Stimulated activated CD8-positive, alpha-beta memory T cell treated with anti-CD3 and anti-CD28 coated beads, Interleukin-2, amount 100 ng/mL, for 1 hour (primary cell): ENCODE measurements around the gene ELFN2.
"Not testable (repeated sequence)": the region's sequence is repeated elsewhere in the genome, so short reads cannot be mapped to it uniquely, and the experiment has no call there.

ENCODE experiments used
- DNase-seq, 2 donors: peaks; one replicate each; pipeline ENCODE4 v3.0.0-alpha.2; 2020; ENCODE audit warnings: low read depth in 2 of 2

ELFN2 gene, protein sequence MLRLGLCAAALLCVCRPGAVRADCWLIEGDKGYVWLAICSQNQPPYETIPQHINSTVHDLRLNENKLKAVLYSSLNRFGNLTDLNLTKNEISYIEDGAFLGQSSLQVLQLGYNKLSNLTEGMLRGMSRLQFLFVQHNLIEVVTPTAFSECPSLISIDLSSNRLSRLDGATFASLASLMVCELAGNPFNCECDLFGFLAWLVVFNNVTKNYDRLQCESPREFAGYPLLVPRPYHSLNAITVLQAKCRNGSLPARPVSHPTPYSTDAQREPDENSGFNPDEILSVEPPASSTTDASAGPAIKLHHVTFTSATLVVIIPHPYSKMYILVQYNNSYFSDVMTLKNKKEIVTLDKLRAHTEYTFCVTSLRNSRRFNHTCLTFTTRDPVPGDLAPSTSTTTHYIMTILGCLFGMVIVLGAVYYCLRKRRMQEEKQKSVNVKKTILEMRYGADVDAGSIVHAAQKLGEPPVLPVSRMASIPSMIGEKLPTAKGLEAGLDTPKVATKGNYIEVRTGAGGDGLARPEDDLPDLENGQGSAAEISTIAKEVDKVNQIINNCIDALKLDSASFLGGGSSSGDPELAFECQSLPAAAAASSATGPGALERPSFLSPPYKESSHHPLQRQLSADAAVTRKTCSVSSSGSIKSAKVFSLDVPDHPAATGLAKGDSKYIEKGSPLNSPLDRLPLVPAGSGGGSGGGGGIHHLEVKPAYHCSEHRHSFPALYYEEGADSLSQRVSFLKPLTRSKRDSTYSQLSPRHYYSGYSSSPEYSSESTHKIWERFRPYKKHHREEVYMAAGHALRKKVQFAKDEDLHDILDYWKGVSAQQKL

DNA sequence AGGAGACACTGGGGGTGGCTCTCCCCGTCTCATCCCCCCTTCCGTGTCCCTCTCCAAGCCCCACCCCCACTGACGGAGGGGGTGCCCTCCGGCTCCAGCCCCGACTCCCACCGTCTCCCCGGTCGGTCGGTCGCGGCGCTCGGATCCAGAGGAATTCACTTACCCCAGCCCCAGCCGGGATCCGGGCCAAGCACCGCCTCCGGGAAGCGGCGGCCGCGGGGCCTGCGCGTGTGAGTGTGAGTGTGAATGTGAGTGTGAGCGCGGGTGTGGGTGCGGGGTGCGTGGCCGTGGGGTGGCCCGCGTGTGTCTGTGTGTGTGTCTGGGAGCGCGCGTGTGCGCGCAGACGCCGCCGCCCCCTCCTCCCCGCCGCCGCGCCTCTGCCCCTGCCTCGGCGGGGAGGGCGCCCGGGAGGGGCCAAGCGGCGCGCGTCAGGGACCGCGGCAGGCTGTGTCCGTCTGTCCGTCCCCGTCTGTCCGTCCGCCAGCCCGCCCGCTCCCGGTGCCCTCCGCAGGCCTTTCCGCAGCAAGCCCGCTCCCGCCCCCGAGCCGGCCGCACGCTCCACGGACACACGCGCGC is at the start of gene ELFN2:
ELFN2 (minus strand) TSS at position 345 of the 576 bp plus-strand sequence. CDS start 51,945 bp downstream, outside the sequence.
- DNase-seq = no peak

DNA sequence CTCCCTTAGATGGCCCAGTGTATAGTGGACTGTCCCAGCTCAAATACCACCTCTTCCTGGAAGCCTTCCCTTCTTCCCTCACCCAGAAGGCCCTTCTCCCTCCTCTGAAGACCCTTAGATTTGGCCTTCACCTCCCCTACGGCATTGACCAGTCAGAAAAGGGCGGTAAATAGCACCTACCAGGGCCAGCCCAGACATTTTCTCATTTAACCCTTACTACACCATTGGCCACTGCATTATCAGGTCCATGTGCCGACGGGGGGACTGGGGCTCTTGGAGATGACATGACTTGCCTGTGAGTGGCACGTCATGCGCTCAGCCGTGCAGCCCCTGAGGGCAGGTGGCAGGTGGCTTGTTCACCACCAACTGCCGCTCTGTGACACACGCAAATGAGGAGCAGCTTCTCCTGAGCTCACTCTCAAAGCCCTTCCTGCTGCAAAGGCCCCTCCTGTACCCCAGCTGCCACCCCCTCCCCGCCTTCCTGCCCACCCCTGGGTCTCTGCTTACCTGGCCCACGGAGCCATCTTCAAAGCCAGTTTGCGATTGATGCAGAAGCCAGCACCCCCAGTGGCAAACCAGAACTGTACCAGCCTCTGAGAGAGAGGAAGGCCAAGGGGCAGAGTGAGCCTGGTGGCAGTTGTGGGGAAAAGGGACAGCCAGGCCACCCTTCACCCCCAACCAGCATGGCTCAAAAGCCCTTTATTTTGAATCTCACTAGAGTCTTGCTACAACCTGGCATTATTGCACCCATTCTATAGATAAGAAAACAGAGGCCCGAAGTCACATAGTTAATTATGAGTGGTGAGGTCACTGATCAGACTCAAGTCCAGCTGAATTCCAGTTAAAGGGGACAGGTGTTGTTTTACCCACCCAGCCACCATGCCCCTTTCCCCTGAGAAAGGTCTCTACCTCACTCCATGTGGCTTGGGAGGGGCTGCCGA is 49.4 kb upstream of the ELFN2 start:
- DNase-seq = no peak

DNA sequence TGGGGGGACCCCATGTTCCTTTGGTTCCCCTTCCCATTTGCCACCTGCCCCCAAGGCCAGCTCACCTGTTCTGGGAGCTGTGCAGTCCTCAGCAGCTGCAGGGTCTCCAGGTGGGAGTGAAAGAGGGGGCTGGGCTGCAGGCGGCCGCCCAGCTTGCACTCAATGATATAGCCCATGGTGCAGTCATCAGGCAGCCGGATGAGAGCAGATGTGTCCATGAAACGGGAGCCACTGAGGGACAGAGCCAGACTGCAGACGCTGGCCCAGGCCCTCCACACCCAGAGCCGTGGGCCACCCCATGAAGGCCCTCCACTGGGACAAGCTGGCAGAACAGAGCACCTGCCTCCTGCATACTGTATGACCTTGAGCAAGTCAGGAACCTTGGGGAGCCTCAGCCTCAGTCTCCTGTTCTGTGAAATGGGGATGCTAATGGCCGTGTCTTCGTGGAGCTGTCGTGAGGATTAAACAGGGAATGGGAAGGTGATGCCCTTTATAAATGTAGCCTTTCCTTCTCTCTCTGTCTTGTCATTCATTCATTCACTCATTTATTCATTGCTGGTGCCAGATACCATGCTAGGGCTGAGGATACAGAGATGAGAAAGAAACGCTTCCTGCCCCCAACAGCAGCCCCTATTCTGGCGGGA is 47.3 kb upstream of the ELFN2 start:
- DNase-seq = no peak

DNA sequence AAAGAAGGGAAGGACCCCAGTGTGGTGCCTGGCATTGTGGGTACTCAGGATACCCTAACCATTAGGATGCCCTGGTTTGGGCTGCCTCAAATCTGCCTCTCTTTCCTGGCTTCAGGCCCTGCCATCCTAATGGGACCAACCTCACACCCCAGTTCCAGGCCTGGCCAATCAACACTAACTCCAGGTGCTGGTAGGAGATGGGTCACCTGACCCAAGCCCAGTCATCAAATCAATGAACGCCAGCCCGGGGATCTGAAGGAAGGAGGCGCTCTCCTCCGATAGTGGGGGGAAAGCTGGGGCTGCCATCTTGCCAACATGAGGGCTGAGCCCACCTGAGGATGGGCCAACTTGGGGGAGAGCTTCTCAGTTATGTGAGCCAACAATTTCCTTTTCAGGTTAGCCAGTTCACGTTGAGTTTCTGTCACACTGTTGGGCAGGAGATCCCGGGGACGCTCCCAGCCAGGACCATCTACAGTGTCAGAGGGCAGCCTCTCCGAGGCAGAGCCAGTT is 46.2 kb upstream of the ELFN2 start:
- DNase-seq = no peak

DNA sequence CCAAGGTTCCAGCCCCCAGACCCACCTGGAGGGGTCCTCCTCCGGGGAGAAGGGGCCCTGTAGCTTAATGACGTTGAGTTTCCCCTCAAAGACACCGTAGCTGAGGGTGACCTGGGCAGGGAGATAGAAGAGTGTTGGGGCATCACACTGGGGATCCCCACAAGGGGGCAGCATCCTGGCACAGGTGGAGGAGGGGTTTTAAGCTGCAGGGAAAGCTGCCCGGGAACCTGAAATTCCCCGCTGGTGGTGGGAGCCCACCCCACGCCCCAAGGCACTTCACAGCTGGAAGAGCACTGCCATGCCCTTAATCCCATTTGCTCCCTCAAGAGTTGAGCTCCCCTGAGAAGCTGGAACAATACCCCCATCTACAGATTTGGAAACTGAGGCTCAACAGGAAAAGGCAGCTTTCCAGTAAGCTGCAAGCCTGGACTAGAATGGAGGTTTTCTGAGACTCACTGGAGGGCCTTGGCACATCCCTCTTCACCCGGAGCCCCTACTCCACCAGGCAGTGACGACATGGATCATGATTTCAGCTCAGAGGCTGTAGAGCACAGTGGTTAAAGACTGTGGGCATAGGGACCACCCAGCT is 45.2 kb upstream of the ELFN2 start:
- no peak for DNase-seq

DNA sequence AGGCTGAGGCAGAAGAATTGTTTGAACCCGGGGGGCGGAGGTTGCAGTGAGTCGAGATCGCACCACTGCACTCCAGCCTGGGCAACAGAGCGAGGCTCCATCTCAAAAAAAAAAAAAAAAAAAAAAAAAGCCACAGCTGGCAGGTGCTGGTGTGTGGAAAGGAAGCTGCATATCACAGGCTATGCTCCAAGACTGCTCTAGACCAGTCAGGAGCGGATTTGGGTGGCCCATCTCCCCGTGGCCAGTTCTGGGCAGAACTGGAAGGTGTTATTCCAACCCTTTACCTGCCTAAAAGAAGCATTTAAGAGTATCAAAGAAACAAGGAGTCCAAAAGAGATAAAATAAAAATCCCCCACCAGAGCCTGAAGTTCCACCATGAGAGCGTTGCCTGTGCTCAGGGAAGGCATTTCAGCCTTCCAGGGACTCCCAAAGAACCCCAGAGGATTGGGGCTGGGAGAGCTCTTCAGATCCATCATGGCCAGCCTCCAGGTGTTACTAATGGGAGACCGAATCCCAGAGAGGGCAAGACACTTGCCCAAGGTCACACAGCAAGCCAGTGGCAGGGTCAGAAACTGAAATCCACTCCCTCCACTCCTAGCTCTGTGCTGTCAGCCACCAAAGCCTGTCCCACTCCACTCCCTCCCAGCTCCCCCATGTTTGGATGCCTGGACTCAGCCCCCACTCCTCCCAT is 44.6 kb upstream of the ELFN2 start:
- DNase-seq = no peak

DNA sequence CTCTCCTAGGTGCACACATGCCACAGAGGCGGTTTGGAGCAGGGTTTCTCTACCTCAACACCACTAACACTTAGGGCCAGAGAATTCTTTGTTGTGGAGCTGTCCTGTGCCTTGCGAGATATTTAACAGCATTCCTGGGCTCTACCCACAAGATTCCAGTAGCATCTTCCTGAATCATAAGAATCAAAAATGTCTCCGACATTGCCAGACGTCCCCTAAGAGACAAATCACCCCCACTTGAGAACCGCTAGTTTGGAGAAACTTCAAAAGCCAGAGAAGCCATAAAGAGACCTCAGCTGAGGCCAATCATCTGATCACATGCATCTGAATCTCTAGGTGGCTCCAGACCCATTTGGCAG is 42.8 kb upstream of the ELFN2 start:
- no peak for DNase-seq

DNA sequence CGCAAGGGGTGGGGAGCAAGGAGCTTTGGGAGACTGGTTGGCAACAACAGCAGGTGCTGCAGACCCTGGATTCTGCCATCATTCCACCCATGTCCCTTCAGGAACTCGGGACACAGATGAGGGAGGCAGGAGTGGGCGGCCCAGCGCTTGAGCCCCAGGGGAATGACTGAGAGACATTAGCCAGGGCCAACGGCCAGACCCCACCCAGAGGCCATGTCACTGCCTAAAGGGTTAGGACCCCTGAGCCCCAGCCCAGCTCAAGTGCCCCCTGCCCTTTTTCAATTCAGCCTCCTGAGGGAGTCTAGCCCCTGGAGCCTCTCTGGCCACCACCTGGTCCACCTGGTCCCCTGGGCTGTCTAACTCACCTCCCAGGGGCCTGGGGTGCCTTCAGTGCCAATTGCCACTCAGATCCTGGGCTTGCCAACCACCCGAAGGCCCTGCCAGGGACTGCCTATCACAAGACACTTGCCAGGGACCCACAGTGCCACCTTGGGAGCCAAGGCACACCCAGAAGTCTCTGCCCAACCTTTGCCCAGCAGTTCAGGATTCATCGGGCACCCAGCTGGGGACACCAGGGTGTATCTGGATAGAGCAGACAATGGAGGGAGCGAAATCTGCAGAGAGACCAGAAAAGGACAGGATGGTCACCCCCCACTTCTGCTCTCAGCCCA is 42.3 kb upstream of the ELFN2 start:
- no peak for DNase-seq

DNA sequence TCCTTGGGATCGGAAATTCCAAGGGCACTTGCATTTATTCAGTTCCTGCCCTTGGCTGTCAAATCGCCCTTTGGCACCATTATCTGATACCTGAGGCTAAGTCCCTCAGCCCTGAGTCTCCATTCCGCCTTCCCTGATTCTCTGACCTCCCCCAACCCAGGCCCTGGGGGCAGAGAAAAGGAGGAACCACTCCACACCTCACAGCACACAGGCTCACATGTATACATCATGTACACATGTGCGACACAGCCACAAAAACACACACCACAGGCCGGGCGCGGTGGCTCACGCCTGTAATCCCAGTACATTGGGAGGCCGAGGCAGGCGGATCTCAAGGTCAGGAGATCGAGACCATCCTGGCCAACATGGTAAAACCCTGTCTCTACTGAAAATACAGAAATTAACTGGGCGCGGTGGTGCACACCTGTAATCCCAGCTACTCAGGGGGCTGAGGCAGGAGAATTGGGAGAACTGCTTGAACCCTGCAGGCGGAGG is 41.0 kb upstream of the ELFN2 start:
- DNase-seq = not testable (repeated sequence)

DNA sequence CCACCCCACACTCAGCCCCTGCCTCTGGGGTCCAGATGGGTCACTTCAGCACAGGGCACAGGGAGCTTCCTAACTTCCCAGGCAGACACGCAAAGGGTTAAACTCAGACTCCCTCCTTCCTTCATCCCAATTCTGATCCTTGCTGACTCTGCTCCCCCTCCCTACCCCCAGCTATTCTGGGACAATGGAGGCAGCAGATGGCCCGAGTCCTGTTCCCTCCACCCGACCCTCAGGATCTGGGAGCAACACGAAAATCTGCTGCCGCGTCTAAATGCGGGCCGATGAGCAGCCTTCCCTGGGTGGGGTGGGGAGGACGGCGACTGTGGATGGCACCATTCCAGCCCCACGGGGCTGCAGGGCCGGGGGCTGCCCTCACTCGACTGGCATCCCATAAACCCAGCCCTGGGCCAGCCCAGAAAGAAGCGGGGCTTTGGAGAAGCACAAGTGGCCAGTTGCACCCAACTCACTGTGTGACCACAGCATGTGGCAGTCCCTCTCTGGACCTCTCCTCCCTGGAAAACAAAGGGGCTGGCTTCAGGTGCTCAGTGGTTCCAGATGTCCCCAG is 40.2 kb upstream of the ELFN2 start:
- no peak for DNase-seq

DNA sequence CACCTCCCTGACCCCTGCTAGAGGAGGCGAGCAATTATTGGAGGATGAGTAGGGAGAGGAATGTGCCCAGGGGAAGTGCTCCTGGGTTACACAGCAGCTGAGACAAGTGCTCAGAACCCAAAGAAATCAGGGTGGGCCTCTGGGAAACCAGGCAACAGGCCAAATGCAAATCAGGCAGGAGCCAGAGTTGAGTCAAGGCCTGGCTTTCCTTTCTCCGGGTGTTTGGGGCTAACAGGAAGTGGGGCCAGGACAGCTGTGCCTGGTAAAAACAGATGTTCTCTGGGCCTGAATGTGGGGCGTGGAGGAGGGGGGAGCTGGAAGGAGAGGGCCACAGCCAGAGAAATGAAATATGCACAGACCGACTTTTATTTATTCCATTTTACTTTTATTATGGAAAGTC is 36.9 kb upstream of the ELFN2 start:
- DNase-seq = no peak

DNA sequence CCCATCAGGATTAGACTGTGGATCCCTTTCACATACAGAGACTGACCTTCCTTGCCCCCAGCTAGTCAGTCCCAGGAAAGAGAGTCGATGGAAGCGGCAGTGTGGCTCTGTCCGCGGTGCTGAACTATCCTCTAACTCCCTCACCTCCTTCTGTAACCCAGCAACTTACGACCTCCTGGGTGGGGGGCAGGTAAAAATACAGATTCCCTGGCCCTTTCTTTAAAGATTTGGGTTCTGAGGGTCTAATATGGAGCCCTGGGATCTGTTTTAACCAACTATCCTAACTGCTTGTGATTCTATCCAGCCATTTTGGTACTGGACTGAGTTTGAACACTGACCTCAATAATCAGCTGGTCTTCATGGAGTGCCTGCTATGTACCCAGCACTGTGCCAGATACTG is 35.7 kb upstream of the ELFN2 start:
- DNase-seq = no peak

DNA sequence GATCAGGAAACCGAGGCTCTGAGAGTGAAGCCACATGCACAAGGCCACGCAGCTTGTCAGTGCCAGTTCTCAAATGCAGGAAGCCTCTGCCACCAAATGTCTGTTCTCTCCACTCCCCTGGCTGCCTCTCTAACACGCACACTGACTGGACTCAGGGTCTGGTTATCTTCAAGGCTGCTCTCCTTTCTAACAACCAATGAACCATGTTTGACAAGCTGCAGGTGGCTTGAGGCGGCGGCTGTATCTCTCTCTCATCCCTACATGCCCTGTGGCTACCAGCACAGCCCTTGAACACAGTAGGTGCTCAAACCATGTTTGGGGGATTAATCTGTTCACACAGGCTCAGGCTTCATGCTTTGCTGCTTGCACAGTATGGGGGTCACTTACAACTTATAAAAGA is 35.2 kb upstream of the ELFN2 start:
- DNase-seq = no peak

DNA sequence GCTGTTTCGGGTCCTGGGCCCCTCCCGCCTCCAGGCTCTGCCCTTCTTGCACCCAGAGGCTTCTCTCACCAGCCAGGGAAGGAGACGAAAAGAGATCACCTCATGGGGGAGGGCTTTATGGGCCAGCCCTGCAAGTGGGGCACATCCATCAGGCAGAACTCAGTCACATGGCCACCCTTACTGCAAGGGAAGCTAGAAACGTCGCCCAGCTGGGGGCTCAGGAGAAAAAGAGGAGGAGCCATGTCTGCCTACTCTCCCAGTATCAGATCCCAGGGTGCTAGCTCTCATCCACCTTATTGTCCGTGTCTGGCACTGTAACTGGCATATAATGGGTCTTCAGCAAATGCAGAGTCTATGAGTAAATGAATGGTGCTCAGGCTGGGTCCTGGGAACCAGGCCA is 34.7 kb upstream of the ELFN2 start:
- DNase-seq = no peak

DNA sequence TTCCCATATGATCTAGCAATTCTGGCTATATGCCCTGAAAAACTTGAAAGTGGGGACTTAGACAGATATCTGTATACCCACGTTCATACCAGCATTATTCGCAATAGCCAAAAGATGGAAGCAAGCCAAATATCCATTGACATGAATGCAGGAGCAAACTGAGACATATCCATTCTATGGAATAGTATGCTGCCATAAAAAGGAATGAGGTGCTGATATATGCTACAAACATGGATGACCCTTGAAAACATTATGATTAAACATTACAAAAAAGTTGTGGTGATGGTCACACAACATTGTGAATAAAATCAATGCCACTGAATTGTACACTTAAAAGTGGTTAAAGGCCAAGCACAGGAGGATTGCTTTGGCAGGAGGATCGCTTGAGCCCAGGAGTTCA is 33.4 kb upstream of the ELFN2 start:
- DNase-seq = no peak

DNA sequence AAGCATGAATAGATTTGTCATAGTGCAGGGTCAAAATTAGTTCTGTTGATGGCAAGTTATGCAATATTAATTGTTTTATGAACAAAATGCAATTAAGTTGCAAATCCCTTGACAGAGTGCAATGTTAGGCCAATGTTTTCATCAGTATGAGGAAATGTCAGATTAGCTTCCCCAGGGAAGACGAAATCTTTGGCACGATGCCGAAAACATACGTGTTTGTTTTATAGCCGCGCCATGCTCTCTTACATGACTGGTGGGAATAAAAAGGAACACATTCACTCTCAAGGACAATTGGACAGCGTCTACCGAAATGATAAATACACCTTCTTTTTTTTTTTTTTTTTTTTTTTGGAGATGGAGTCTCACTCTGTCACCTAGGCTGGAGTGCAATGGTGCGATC is 31.9 kb upstream of the ELFN2 start:
- no peak for DNase-seq

DNA sequence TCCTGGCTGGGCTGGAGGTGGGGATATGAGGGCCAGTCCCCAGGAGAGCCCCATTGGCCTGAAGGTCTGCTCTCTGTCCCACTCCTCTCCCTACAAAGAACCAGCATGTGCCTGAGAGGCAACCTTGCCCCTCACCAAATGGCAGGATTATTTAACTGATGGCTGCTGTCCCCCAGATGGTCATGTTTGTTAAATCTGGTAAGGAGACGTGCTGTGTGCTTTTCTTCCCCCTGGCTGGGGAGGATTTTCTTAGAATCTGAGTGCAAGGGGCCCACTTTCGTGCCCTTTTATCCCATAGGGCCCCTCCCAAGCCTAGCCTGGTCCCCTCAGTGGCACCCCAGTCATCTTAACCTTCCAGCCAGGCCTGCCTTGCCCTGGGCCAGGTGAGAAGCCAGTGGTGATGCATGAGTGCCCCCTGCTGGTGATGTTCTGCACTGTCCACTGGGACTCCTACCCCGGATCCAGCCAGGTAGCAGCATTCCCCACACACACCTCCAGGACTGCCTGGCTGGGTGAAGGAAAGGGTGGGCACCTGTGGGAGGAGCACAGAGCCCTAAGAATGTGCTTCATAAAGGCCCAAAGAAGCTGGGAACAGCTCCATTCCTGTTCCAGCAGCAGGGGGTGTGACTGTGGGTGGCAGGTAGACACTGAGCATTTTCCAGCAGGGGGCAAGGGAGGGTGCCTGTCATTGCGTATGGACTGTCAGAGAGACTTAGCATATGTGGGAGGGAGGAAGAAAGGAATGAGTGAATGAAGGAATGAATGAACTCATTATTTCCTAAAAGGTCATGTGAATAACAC is 30.0 kb upstream of the ELFN2 start:
- peak; percentile 60 to 66 for DNase-seq

DNA sequence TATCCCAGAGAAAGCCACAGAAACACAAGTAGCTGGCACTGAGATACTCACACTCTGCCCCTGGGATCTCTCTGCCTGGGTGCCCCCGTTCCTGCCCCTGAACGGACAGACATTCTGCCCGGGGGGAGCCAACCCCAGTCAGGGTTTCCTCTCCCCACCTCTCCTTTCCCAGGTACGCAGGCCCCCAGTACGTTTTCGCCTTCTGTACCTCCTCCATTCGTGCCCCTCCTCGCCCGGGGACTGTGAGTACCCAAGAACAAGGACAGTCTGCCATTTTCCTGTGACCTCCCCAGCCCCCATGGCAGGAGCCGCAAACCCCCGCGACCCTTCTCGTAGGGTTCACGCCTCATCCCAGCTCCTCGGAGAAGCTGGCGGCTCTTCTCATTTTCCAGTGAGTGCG is 29.1 kb upstream of the ELFN2 start:
- DNase-seq = no peak
